Stimulated activated CD4-positive, alpha-beta T cell treated with anti-CD3 and anti-CD28 coated beads, Interleukin-1b, Interleukin-23, amount 100 ng/mL, for 24 hours (primary cell): ENCODE measurements around the gene LY6G6F.
"Not testable (repeated sequence)": the region's sequence is repeated elsewhere in the genome, so short reads cannot be mapped to it uniquely, and the experiment has no call there.

ENCODE experiments used
- DNase-seq, 4 experiments: peaks; one replicate each; pipeline ENCODE4 v3.0.0-alpha.2; 2020; ENCODE audit warnings: low read depth in 4 of 4, low spot score in 1 of 4

LY6G6F gene

DNA sequence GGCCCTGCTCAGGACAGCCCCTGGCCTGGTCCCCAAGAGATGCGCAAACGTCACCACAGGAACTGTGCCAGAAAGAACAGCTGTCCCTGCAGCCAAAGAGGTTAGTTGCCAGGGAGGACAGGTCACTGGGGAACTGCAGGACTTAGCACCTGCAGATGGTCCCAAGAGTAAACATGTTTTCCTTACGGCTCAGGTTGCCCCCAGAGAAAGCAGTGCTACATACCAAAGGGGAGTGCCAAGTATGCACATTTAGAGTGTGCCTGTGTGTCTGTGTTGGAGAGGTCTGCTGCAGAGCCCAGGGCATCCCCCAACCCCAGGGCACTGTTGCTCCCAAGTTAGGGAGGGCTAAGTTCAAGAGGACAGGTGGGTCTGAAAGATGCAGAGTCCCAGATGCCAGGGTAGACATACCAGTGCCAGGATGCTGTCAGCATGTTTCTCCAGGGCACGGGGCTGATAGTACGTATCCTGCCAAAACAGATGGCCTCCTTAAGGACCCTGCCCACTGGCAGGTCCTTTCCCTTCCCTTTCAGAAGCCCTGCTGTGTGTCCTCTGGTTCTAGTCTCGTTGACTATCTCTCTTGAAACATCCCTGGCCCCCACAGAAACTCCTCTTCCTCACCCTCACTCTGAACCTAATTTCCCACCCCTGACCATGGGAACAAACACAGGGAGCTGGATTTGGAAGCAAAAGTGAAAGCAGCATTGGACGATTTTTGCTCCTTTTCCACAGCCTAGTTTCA, 4.8 kb upstream of the LY6G6F start:
- DNase-seq, result no peak

DNA sequence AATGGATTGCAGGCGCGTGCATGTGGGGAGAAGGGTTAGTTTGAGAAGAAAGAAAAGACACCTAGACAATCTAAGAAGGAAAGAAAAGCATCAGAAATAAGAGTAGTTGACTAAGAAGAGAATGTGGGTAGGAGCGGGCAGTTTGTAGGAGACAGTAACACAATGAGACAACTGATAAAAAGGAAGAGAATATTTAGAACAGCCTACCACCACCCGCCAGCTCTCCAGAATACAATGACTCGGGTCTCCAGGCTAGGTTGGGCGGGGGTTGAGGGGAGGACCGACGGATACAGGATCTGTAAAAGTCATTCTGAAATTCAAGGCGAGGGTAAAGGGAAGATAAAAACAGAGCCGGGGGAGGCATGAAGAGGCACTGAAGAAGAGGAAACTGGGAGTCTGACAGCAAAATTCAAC, 4.3 kb upstream of the LY6G6F start:
- peak in 1 of 4 experiments; percentile 24 for DNase-seq

DNA sequence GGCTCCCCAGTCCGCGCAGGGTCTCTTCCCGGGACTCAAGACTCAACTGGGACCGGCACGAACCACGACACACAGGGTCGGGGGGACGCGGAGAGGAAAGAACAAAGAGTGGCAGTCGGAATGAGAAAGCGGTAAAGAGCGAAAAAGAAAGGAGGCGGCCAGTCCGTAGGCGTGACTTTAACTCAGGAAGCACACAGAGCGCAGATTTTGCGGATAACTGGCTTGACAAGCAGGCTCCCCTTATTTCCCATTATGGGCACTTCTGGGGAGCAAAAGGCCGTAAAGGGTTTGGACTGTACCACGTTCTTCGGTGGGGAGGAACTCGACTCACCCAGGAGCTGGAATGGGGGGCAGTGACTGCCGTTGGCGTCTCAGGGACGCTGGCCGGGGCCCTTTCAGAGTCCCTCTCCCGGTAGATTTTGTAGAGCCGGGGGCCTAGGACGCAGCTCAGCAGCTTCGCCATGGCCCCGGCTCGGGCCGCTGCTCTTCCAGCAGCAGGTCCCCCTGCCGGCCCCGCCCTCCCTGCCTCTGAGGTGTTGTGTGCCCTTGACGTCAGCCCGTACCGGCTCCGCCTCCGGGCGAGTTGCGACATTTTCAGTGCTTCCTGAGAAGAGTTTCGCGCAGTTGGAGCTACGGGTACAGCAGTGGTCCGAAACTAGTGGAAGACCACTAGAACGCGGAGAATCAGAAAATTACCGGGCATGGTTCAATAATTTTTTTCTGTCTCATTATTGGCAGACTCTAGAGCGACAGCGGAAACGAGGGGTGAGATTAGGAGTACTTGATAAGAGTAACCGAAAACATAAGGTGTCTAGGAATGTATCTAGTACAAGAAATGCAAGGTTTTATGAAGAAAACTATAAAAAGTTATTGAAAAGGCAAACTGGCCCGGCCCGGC, 3.6 kb upstream of the LY6G6F start, which contains the start of gene ABHD16A:
Gene ABHD16A (minus strand): TSS at position 506 of the 898 bp plus-strand sequence. CDS start 43 bp downstream, at position 463.
- DNase-seq, result peak; percentile 89 to 98 (median 94)

DNA sequence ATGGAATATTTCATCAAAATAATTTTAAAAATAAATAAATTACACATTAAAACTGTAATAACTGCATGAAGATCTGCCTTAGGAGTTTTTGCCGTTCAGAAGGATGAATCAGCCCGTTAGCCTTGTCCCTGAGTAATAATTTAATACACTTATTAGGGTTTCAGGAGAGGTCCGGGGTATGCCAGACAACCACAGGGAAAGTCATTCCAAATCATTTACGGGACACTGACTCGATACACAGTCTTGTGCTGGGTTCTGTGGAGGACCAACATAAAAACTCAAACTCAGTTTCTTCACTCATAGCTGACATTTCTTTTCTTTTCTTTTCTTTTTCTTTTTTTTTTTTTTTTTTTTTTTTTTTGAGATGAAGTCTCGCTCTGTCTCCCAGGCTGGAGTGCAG, 735 bp upstream of the LY6G6F start:
- no peak for DNase-seq

DNA sequence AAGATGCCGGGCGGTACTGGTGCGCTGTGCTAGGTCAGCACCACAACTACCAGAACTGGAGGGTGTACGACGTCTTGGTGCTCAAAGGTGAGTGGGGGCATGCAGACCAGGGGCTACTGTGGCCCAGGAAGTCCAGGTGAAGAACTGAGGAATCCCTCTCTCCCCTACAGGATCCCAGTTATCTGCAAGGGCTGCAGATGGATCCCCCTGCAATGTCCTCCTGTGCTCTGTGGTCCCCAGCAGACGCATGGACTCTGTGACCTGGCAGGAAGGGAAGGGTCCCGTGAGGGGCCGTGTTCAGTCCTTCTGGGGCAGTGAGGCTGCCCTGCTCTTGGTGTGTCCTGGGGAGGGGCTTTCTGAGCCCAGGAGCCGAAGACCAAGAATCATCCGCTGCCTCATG, 1.0 kb downstream of the LY6G6F start:
- DNase-seq, result no peak

DNA sequence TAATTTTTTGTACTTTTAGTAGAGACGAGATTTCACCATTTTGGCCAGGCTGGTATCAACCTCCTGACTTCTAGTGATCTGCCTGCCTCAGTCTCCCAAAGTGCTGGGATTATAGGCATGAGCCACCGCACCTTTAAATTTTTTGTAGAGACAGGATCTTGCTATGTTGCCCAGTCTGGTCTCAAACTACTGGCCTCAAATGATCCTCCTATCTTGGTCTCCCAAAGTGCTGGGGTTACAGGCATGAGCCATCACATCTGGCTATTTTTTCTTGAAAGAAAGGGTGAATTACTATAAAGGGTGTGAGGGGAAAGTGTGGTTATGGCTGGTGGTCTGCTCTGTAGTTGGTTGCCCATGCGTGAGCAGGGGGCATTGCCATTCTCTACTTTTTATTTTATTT, 1.6 kb downstream of the LY6G6F start:
- DNase-seq, result no peak

DNA sequence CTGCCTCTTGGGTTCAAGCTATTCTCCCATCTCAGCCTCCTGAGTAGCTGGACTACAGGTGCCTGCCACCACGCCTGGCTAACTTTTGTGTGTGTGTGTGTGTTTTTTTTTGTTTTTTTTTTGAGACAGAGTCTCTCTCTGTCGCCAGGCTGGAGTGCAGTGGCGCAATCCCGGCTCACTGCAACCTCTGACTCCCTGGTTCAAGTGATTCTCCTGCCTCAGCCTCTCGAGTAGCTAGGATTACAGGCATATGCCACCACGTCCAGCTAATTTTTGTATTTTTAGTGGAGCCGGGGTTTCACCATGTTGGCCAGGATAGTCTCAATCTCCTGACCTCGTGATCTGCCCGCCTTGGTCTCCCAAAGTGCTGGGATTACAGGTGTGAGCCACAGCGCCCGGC, 2.5 kb downstream of the LY6G6F start:
- DNase-seq, result not testable (repeated sequence)

DNA sequence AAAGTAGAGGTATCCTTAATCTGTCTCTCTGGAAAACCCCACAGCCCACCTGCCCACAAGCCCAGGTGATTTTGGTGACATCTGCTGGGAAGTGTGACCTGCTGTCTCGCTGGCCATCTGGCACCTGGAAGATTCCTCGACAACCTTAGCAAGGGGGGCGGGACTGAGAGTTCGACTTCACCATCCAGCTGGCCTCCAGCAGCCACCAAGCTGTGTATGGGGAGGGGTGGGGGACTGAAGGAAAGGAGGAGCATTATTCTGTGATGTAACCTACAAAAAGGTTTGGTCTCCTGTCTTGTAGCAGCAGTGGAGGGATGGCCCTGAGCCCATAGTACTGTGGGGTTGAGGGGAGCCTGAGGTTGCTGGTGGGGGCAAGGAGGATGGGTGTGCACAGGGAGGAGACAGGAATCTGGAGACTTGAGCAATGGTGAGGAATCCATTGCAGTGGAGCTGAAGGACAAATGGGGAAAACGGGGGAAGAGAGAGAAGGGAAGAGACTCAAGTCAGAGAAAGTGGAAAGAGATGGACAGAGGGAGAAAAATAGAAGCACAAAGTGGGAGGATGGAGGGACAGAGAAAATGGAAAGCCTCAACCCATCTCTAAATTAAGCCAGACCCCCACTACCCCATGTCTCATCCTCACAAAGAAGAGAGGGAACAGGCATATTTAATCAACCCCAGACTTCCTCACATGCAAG, 4.0 kb downstream of the LY6G6F start:
- DNase-seq, result no peak

DNA sequence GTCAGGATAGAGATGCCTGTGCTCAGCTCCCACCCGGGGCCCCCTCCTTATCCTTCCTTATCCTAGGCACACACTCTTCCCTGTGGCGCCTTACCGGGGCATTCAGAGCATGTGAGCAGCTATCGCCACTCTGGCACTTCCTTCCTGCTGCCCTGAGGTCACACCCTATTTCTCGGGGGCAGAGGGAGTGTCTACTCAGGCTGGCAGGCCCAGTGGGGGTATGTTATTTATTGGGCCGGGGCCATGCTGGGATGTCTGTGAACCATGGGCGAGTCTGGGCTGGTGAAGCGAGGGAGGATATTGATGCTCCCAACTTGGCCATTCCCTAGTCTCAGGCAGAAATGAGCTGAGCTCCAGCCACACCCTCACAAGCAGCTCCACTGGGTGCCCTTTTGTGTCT, 4.6 kb downstream of the LY6G6F start:
- no peak for DNase-seq

DNA sequence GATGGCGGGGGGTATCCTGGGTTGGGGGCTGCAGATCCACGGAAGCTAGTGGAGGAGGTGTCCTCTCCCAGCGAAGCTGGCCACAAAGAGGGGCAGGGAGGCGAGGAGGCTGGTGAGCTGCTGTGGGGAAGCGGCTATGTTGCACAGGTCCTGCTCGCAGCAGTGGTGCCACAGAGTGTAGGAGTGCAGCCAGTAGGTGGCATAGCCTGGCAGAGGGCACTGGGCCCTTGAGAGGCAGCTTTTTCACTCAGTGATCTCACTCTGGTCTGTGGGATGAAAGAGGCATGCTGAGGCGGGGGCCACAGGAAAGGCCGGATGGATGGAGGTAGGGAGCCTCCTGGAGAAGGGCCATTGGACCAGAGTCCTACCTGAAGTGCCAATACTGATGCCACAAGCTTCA, 5.6 kb downstream of the LY6G6F start:
- no peak for DNase-seq

DNA sequence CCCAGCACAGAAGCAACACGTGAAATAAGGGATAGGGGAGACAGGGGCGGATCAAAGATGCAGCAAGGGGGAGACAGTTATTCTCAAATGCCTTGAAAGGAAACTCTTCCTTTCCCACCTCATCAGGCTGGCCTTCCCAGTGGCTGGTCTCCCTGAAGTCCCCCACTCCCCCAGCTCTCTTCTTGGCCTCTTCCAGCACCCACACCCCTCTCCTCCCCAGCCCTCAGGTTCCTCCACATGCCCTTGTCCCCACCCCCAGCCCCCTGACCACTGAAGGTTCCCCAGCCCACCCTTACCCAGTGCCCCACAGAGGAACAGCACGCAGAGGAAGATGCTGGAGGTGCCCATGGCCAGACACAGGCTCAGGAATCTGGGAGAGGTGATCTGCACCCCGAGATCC, 6.8 kb downstream of the LY6G6F start:
- no peak for DNase-seq

DNA sequence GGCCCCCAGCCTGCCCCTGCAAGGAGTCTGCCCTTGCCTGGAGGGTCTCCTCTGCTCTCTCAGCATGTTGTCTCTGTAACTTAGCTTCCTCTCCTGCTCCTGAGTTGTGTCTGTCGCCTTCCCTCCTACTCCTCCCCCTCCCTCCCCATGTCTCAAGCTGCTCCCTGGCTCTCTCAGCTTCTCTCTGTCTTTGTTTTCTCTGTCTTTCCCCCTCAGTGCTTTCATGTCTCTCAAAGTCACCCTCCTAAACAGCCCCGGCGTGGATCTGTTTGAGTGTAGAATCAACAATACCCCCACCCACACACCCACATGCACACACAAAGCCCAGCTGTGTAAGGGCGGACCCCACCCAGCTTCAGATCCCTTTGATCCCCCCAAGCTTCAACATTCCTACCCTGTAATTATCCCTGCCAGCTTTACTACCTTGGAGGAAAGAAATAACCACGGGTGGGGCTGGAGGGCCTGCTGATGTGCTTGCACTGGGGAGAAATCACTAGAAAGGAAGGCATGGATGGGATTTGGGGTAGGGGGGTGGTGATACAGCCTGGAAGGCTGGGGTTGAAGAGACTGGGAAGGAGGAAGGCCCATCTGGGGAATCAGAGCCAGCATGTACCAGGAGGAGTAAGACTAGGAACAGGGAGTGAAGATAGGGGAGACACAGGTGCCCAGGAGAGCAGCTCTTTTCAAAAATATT, 7.5 kb downstream of the LY6G6F start:
- no peak for DNase-seq

DNA sequence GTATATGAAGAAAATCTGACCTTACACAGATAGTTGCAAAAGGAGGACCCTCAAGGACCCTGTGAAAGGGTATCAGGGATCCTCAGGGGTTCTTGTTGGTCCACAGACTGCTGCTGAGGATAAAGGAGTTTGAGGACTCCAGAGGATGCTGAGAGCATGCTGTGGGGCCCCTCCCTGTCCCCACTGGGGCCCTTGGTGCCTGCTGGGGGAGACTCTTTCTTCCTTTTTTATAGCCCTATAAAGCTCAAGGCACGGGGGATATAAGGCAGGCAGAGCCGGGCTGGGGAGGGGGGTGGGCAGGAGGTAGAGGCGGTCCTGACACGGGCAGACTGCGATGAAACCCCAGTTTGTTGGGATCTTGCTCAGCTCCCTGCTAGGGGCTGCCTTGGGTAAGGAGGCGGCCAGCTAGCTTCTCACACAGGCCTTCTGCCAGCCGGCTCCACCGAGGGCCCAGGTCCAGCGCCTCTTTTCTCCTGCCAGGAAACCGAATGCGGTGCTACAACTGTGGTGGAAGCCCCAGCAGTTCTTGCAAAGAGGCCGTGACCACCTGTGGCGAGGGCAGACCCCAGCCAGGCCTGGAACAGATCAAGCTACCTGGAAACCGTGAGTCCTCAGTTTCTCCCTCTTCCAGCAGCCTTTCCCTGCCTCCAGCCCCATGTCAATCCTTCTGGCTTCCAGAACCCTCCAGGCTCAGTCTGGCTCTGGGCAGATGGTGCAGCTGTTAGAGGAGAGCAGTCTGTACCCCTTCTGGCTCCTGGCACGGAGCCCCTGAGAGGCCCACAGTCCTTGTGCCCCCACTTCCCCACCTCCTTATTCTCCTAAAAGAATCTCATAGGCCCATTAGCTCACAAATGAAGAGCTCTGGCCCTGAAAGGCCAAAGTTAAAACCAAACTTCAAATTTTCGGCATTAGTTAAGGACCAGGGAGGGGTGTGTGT, 8.6 kb downstream of the LY6G6F start, which contains the start of gene LY6G6D:
Gene LY6G6D (plus strand): TSS at position 327 of the 937 bp plus-strand sequence. CDS start 8 bp downstream, at position 335.
- DNase-seq, result no peak

DNA sequence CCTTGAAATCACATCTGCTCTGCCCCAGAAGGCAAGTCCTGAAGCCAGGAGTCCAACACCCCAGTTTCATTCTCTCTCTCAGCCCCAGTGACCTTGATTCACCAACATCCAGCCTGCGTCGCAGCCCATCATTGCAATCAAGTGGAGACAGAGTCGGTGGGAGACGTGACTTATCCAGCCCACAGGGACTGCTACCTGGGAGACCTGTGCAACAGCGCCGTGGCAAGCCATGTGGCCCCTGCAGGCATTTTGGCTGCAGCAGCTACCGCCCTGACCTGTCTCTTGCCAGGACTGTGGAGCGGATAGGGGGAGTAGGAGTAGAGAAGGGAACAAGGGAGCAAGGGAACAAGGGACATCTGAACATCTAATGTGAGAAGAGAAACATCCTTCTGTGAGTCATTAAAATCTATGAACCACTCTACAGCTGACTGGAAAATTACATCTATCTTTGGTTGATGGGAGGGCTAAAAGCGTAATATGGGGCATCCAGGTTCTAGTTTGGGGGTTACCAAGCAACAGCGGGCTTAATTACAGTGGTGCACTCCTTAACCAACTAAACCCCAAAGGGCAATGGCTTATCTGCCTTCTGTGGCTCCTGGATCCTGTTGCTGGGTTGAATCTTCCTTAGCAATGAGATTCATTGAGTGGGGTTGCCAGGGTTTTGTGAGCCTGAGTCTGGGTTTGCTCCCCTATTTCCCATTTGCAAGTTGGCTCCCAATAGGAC, 11.0 kb downstream of the LY6G6F start:
- no peak for DNase-seq

DNA sequence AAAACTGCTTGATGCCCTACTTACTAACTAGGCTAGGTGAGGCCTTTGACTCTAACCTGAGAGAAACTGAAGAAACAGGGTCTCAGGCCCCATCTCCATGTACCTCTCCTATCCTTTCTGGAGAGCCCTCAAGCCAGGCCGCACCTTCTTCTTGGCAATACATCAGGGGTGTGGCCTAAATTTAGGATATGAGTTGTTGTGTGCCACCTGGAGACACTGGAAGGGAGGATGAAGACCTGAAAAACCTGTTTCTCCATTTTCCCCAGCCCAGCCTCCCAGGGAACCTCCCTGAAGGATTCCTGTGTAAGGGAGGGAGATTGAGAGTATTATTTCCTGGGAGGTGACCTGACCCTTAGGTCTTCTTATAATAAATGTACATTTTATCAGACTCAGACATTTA, 11.6 kb downstream of the LY6G6F start:
- DNase-seq, result no peak

DNA sequence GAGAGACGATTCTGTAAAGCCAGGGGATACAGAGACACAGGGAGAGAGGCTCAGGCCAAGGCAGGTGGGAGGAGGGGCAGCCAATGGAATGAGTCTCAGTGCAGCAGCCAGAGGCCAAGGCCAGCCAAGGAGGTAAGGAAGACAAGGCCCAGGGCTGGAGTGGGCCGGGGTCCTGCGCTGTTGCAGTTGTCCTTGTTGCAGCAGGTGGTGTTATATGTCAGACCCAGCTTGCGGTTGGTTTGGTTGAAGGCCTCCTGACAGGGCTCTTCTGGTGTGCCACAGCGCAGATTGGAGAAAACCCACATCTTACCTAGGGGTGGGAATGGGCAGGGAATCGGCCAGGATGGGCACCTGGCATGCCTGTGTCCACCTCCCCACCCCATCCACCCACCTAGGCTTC, 12.3 kb downstream of the LY6G6F start:
- DNase-seq, result no peak

DNA sequence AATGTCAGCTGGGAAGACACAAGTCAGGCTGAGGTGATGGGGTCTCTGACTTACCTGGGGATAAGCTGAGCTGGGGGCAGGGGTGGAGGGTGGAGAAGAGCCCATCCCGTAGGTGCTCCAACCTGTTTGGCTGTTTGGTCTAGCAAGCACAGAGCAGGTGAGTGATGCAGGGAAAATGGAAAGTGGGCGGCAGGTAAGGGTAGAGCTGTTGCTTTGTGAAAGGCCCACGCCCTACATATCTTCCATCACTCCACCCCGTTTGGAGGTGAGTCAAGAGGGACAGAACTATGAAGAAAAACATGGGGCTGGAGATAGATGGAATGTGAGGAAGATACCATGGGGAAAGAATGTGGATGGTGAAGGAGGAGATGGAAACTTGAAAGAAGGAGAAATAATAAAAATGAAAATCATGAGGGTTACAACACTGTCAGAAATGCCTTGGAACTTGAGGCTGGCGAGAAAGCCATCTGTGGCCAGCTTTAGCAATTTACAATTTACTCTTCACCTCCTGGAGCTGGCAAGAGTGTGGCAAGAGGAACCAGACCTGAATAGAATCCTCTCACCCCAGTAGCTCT, 13.6 kb downstream of the LY6G6F start:
- no peak for DNase-seq

DNA sequence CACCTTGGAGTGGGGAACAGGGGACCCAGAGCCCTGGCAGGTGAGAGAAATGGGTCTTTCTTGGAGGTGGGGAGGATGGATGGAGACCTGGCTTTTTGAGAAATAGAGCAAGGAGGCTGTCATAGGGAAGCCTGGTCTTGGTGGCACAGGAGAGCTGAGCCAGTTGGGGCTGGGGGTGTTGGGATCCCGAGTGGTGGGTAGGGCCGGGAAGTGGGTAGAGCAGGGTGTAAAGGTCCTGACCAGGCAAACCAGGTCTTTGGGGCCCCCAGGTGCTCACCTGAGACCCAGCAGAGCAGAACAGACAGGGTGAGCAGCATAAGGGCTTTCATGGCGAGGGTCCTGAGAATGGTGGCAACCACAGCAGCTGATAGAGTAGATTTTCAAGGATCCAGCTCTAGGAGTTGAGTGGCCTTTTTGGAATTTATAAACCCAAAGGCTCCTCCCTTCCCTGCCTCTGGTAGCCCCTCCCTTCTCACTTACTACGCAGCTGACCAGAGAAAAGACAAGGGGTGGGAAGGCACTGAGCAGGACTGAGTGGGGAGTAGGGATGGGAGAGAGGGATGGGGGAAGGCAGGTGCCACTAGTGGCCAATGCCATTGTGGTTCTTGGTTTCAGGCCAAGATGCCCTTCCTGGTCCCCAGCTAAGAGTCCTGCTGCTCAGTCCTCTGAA, 14.8 kb downstream of the LY6G6F start, which contains the start of gene LY6G6C:
Gene LY6G6C (minus strand): TSS at position 396 of the 670 bp plus-strand sequence. CDS start 67 bp downstream, at position 329.
- no peak for DNase-seq
